RCC 7860 (cell line): ENCODE results near the gene OR2Y1.
A peak's percentile ranks its signal among the peaks of the same experiment; 100 is the strongest.
"Not testable (repeated sequence)": the region's sequence is repeated elsewhere in the genome, so short reads cannot be mapped to it uniquely, and the experiment has no call there.

ENCODE experiments used
- DNase-seq: peaks from one replicate; pipeline ENCODE4 v3.0.0-alpha.2; 2015; ENCODE audit warnings: low spot score
- FAIRE-seq: peaks from 2 replicates; lab custom pipeline; 2012; peaks lifted over from hg19 to GRCh38; lab: Jason Lieb, UNC

The OR2Y1 gene

GRCh38 chr5:180739958-180740357, at the start of gene OR2Y1:
Gene OR2Y1, minus strand, starts transcription at chr5:180740058. Its CDS starts 0 bp downstream, at chr5:180740058.
- FAIRE-seq (no peak), DNase-seq (no peak)

- not testable (repeated sequence) for DNase-seq, FAIRE-seq
Observed at GRCh38 chr5:180788651-180789410, 49.0 kb upstream of the OR2Y1 start.

GRCh38 chr5:180787711-180788431, 48.0 kb upstream of the OR2Y1 start:
- FAIRE-seq (no peak), DNase-seq (no peak)

- no peak for FAIRE-seq
- no peak for DNase-seq
Observed at GRCh38 chr5:180786531-180787398, 46.9 kb upstream of the OR2Y1 start.

- FAIRE-seq (no peak), DNase-seq (no peak)
Observed at GRCh38 chr5:180785794-180786221, 46.0 kb upstream of the OR2Y1 start.

- FAIRE-seq (no peak), DNase-seq (no peak)
Observed at GRCh38 chr5:180785121-180785781, 45.4 kb upstream of the OR2Y1 start.

- peak; percentile 56 for DNase-seq
- peak; percentile 54 for FAIRE-seq
Observed at GRCh38 chr5:180784497-180785097, 44.7 kb upstream of the OR2Y1 start.

- FAIRE-seq = no peak
- DNase-seq = no peak
Observed at GRCh38 chr5:180783340-180784052, 43.6 kb upstream of the OR2Y1 start.

- no peak for DNase-seq
- FAIRE-seq = no peak
Observed at GRCh38 chr5:180782748-180783147, 42.9 kb upstream of the OR2Y1 start.

GRCh38 chr5:180781900-180782326, 42.1 kb upstream of the OR2Y1 start:
- DNase-seq, FAIRE-seq: not testable (repeated sequence)

GRCh38 chr5:180779985-180780610, 40.2 kb upstream of the OR2Y1 start:
- DNase-seq (no peak), FAIRE-seq (no peak)

GRCh38 chr5:180777475-180777874, 37.6 kb upstream of the OR2Y1 start:
- FAIRE-seq (no peak), DNase-seq (no peak)

GRCh38 chr5:180776376-180776775, 36.5 kb upstream of the OR2Y1 start:
- FAIRE-seq (peak; percentile 81), DNase-seq (no peak)

- DNase-seq (no peak), FAIRE-seq (no peak)
Observed at GRCh38 chr5:180775624-180776023, 35.8 kb upstream of the OR2Y1 start.

GRCh38 chr5:180771839-180772238, 32.0 kb upstream of the OR2Y1 start:
- DNase-seq (no peak), FAIRE-seq (no peak)

GRCh38 chr5:180769821-180770220, 30.0 kb upstream of the OR2Y1 start:
- FAIRE-seq (no peak), DNase-seq (no peak)

- no peak for DNase-seq
- no peak for FAIRE-seq
Observed at GRCh38 chr5:180755601-180756000, 15.7 kb upstream of the OR2Y1 start.

- FAIRE-seq = no peak
Observed at GRCh38 chr5:180744253-180744652, 4.4 kb upstream of the OR2Y1 start.

GRCh38 chr5:180742727-180743126, 2.9 kb upstream of the OR2Y1 start:
- no peak for FAIRE-seq
- no peak for DNase-seq

More at GRCh38 chr5:180744253-180744652, 4.4 kb upstream of the OR2Y1 start:
- DNase-seq = no peak
